ENCODE measurements around the gene MED14.

DNA sequence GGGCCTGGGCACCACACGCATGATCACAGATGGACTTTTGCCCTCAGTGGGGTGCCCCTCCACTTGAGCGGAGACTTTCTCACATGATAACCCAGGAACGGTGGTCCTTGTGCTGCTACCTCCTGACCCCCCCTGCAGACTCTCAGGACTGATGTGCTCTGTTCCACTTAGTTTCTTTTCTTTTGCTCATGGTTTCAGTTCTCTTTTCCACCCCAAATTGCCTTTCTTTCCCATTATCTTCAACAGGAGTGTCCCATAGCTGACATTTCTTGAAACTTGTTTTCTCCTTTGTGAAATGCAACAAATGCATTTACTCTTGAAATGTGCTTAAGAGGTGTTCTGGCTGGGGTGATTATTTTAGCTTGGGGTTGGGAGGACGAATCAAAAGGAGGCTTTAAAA lies 103.1 kb downstream of the MED14 start:
- TF ChIP-seq SIN3A (IDR thresholded peaks at IDR 0.05; ENCODE audit: borderline replicate concordance, low read depth, low read length) (no peak), GABPB1 (CRISPR knock-in tag; IDR thresholded peaks at IDR 0.05) (no peak), ZNF12 (CRISPR knock-in tag; IDR thresholded peaks at IDR 0.05) (no peak)

Data from HepG2 (cell line).